Pancreas (tissue), 10 donors: ENCODE measurements around the gene ARGLU1. TPM values are rescaled to one million over a fixed set of nuclear protein-coding genes. Genes with fewer than 3 reads are reported as not detected.

Experiments used
- ATAC-seq, 4 donors: fragments of 200-7000 bp; cut with Tn5 transposase; one replicate each; pipeline versions ENCODE4 v1.8.0 to v1.9.1; 2020; ENCODE audit warnings: mild to moderate bottlenecking in 4 of 4, moderate library complexity in 4 of 4
- DNase-seq, 6 donors: peaks; one replicate each; pipeline ENCODE4 v3.0.0-alpha.2; 2020
- FAIRE-seq: peaks from 2 replicates; lab custom pipeline; 2012; peaks lifted over from hg19 to GRCh38; lab: Jason Lieb, UNC
- H3K27ac ChIP-seq, 4 donors: fragments of 200-600 bp; sonication (generic); 1 replicate in 3 of 4; 2 replicates in 1 of 4; pipeline versions ENCODE4 v1.5.0 to v1.8.0; 2020
- H3K27me3 ChIP-seq, 4 donors: fragments of 200-600 bp; one replicate each; pipeline ENCODE4 v1.8.0; 2021
- H3K36me3 ChIP-seq, 3 donors: fragments of 200-600 bp; sonication (generic) in 1 of 3; one replicate each; pipeline versions ENCODE4 v1.5.0 to v1.8.0; 2020 to 2021
- H3K4me1 ChIP-seq, 3 donors: fragments of 200-600 bp; one replicate each; pipeline ENCODE4 v1.8.0; 2021
- H3K4me3 ChIP-seq, 4 donors: fragments of 200-600 bp; sonication (generic) in 2 of 4; one replicate each; pipeline versions ENCODE4 v1.5.0 to v1.8.0; 2020 to 2021
- H3K9me3 ChIP-seq, 4 donors: fragments of 200-600 bp; one replicate each; pipeline ENCODE4 v1.8.0; 2021
- CTCF ChIP-seq, 4 donors: fragments of 200-600 bp; sonication (generic) in 3 of 4; IDR thresholded peaks; one replicate each; pipeline versions ENCODE4 v1.5.0 to v1.8.0; 2021; ENCODE audit warnings: antibody characterized with exemption in 4 of 4
- WGBS, 2 donors: extraction: QIAGEN DNeasy Blood & Tissue Kit; methylation state at CpG; one replicate each; pipeline ENCODE4 v1.1.7; 2013; 5-methylcytosine and 5-hydroxymethylcytosine counted together
- intact Hi-C, 3 donors: fragments of 100-400 bp; cut with DNase I; formaldehyde crosslinking; loops; one replicate each; pipeline versions ENCODE4 v1.11.1 to v1.14.2; 2022
- polyA plus RNA-seq, 2 donors: library from polyadenylated mRNA; stranded (reverse); fragments of 200-250 nt; gene quantifications; one replicate each; pipeline ENCODE4 v1.2.3, GENCODE V29; 2013
- total RNA-seq, 6 donors: library from RNA; stranded (reverse); fragmentation: NEBNext Ultra II Directional in 4 of 6; extraction: Animal tissue kit (Norgen Biotek cat#: 25700) in 4 of 6; gene quantifications; one replicate each; pipeline versions ENCODE4 v1.2.1 to v1.2.4, GENCODE V29; 2021 to 2023
- donor health status: healthy with polysubstance abuse.
- donor health status: DM: no; HTN: no; CAD: no; lungs with moderate emphysema.
- donor health status: DM: no; HTN: no; CAD: no.
- donor health status: control.
- donor health status: control.
- donor health status: Bipolar disorder and iron deficiency.
- donor health status: DM: yes; HTN: yes; CAD: no.
- donor health status: DM: no; HTN: no; CAD: no.
- donor health status: DM: no; HTN: no; CAD: no.
- donor health status: DM: yes; HTN: yes; CAD: no.

Gene ARGLU1
- total and polyA plus RNA-seq, 8 donors: 15.9 to 96.1 (median 27.7) TPM

- intact Hi-C loops: no loop called here
- H3K4me3 ChIP-seq: no peak overlapping the region
- peaks cover 12 to 43% (median 15%) of the 10 kb centered on the region in 3 donors for H3K4me1 ChIP-seq
- no peaks in the 10 kb centered on the region for H3K27me3 ChIP-seq
- ATAC-seq (no peak), FAIRE-seq (no peak), DNase-seq (no peak)
- no peaks in the 10 kb centered on the region for H3K9me3 ChIP-seq
- peak overlapping the region in 1 of 4 donors; percentile 20 for H3K27ac ChIP-seq
- TF ChIP-seq CTCF (IDR thresholded peaks at IDR 0.05): no peak
- H3K36me3 ChIP-seq: no peaks in the 10 kb centered on the region
- WGBS, 2 donors: 89 to 95% methylated on average over 1 of the region's 1 CpG
These were observed 5.6 kb downstream of the ARGLU1 start for GRCh38 chr13:106562301-106562700.

- DNase-seq (no peak), ATAC-seq (peak in 3 of 4 donors; percentile 47 to 79 (median 49)), FAIRE-seq (no peak)
- intact Hi-C loops: no loop called here
- Histone ChIP-seq H3K27ac (peak overlapping the region in 1 of 4 donors; percentile 20), H3K27me3 (no peaks in the 10 kb centered on the region), H3K4me3 (no peak overlapping the region), H3K4me1 (peaks cover 12 to 43% (median 15%) of the 10 kb centered on the region in 3 donors), H3K36me3 (no peaks in the 10 kb centered on the region), H3K9me3 (no peaks in the 10 kb centered on the region)
- WGBS, 2 donors: 55 to 60% methylated on average over 6 of the region's 6 CpGs
- TF ChIP-seq CTCF (IDR thresholded peaks at IDR 0.05): no peak
These were observed 6.3 kb downstream of the ARGLU1 start for GRCh38 chr13:106561551-106562170.

- DNase-seq (no peak), ATAC-seq (no peak), FAIRE-seq (no peak)
- 65 to 72% methylated on average over 1 of the region's 1 CpG for WGBS, 2 donors
- Histone ChIP-seq H3K27me3 (no peaks in the 10 kb centered on the region), H3K36me3 (peaks cover 0 to 2% (median 0%) of the 10 kb centered on the region in 3 donors), H3K4me3 (no peak overlapping the region), H3K9me3 (no peaks in the 10 kb centered on the region), H3K4me1 (peaks cover 6 to 41% (median 11%) of the 10 kb centered on the region in 3 donors), H3K27ac (no peak overlapping the region)
- no peak for TF ChIP-seq CTCF (IDR thresholded peaks at IDR 0.05)
- intact Hi-C loops: no loop called here
These were observed 7.1 kb downstream of the ARGLU1 start for GRCh38 chr13:106560821-106561220.

- DNase-seq: no peak
- Histone ChIP-seq H3K27ac (no peak overlapping the region), H3K4me3 (no peak overlapping the region), H3K36me3 (peaks cover 0 to 12% (median 2%) of the 10 kb centered on the region in 3 donors), H3K4me1 (peaks cover 0 to 22% (median 0%) of the 10 kb centered on the region in 3 donors), H3K27me3 (no peaks in the 10 kb centered on the region), H3K9me3 (no peaks in the 10 kb centered on the region)
- no peak for ATAC-seq
- TF ChIP-seq CTCF (IDR thresholded peaks at IDR 0.05): no peak
- intact Hi-C loops: no loop called here
- no peak for FAIRE-seq
These were observed 9.4 kb downstream of the ARGLU1 start for GRCh38 chr13:106558527-106558926.

GRCh38 chr13:106555631-106556328, 12.2 kb downstream of the ARGLU1 start:
- no peaks in the 10 kb centered on the region for H3K9me3 ChIP-seq
- FAIRE-seq (no peak), ATAC-seq (no peak), DNase-seq (no peak)
- H3K27me3 ChIP-seq: no peaks in the 10 kb centered on the region
- WGBS, 2 donors: 95 to 97% methylated on average over 4 of the region's 4 CpGs
- peaks cover 0 to 12% (median 2%) of the 10 kb centered on the region in 3 donors for H3K36me3 ChIP-seq
- no peak overlapping the region for H3K4me3 ChIP-seq
- H3K4me1 ChIP-seq: peaks cover 0 to 9% (median 0%) of the 10 kb centered on the region in 3 donors
- intact Hi-C loops: no loop called here
- TF ChIP-seq CTCF (IDR thresholded peaks at IDR 0.05): no peak
- no peak overlapping the region for H3K27ac ChIP-seq
